Measurements from ENCODE around the gene SMTNL1. TPM values are rescaled to one million over a fixed set of nuclear protein-coding genes. Genes with fewer than 3 reads are reported as not detected.

SMTNL1 gene
- total and polyA plus RNA-seq, 2 experiments from 2014 or later = 0.89 TPM; not detected in 1

DNA sequence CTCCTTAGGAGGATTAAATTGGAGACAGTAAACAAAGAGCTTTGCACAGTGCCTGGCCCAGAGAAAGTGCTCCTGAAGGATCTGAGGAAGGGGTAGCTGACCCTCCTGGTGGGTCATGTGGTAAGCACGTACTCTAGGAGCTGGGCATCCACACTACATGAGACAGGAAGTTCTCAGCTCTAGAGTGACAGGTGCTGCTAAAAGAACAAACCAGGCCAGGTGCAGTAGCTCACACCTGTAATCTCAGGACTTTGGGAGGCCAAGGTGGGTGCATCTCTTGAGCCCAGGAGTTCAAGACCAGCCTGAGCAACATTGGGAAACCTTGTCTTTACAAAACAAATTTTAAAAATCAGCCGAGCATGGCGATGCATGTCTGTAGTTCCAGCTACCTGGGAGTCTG is 35.0 kb upstream of the SMTNL1 start:
- no peaks in the 10 kb centered on the region for H3K9me3 ChIP-seq (ENCODE audit: low read depth)
- peak overlapping the region; percentile 75 for H3K27ac ChIP-seq
- DNase-seq (ENCODE audit: low read depth in 1 of 2, low spot score in 1 of 2) = no peak
- TF ChIP-seq CTCF (IDR thresholded peaks at IDR 0.05; ENCODE audit: low read depth, low read length) = no peak
- H3K4me1 ChIP-seq (ENCODE audit: low read depth) = peaks cover 18% of the 10 kb centered on the region
- H3K36me3 ChIP-seq = no peaks in the 10 kb centered on the region
- no peak overlapping the region for H3K4me3 ChIP-seq
- H3K27me3 ChIP-seq = no peaks in the 10 kb centered on the region

DNA sequence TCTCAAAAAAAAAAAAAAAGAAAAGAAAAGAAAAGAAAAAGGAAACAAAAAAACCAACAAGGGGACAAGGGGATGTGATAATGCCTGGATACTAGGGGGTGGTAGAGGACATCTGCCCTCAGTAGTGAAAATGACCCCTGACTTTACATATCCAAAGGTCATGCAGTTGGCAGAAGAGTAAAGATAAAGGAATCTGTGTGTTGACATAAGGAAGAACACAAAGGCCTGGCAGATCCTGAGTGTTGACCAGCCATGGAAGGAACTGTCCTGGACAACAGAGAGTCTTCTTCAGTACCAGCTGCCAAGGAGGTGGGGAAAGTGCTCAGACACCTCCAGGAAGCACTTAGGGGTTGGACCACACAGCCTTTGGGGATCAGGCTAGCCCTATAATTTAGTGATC is 34.5 kb upstream of the SMTNL1 start:
- no peak for TF ChIP-seq CTCF (IDR thresholded peaks at IDR 0.05; ENCODE audit: low read depth, low read length)
- DNase-seq (ENCODE audit: low read depth in 1 of 2, low spot score in 1 of 2) = no peak
- no peak overlapping the region for H3K4me3 ChIP-seq
- no peak overlapping the region for H3K27ac ChIP-seq
- H3K36me3 ChIP-seq = no peaks in the 10 kb centered on the region
- peaks cover 18% of the 10 kb centered on the region for H3K4me1 ChIP-seq (ENCODE audit: low read depth)
- H3K9me3 ChIP-seq (ENCODE audit: low read depth) = no peaks in the 10 kb centered on the region
- H3K27me3 ChIP-seq = no peaks in the 10 kb centered on the region

DNA sequence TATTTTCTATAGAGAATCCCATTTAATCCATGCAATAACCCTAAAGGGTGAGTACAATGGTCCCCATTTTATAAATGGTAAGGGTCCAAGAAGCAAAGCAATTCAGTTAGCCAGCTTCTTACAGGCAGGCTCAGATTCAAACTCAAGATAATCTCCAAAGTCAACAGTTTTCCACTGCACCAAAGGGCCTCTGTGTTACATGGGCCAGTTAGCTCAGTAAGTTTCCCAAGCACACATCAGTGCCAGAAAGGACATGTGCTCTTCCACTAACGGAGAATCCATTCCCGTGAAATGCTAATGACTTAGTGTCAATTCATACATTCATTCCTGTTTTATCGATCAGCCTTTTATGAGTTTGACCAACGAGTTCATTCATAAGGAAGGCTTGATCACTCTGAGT is 32.9 kb upstream of the SMTNL1 start:
- TF ChIP-seq CTCF (IDR thresholded peaks at IDR 0.05; ENCODE audit: low read depth, low read length) = no peak
- H3K27ac ChIP-seq = no peak overlapping the region
- H3K4me3 ChIP-seq = no peak overlapping the region
- no peaks in the 10 kb centered on the region for H3K9me3 ChIP-seq (ENCODE audit: low read depth)
- peaks cover 18% of the 10 kb centered on the region for H3K4me1 ChIP-seq (ENCODE audit: low read depth)
- no peak for DNase-seq (ENCODE audit: low read depth in 1 of 2, low spot score in 1 of 2)
- H3K27me3 ChIP-seq = no peaks in the 10 kb centered on the region
- H3K36me3 ChIP-seq = no peaks in the 10 kb centered on the region

GRCh38 chr11:57506522-57506921 is 30.9 kb upstream of the SMTNL1 start:
- Histone ChIP-seq H3K4me1 (ENCODE audit: low read depth) (peaks cover 6% of the 10 kb centered on the region), H3K9me3 (ENCODE audit: low read depth) (no peaks in the 10 kb centered on the region), H3K27me3 (no peaks in the 10 kb centered on the region), H3K4me3 (no peak overlapping the region), H3K36me3 (no peaks in the 10 kb centered on the region), H3K27ac (no peak overlapping the region)
- no peak for TF ChIP-seq CTCF (IDR thresholded peaks at IDR 0.05; ENCODE audit: low read depth, low read length)
- DNase-seq (ENCODE audit: low read depth in 1 of 2, low spot score in 1 of 2) = no peak

GRCh38 chr11:57508341-57509170 is 28.8 kb upstream of the SMTNL1 start:
- Histone ChIP-seq H3K9me3 (ENCODE audit: low read depth) (no peaks in the 10 kb centered on the region), H3K4me1 (ENCODE audit: low read depth) (no peaks in the 10 kb centered on the region), H3K36me3 (no peaks in the 10 kb centered on the region), H3K27ac (no peak overlapping the region), H3K4me3 (no peak overlapping the region), H3K27me3 (no peaks in the 10 kb centered on the region)
- DNase-seq (ENCODE audit: low read depth in 1 of 2, low spot score in 1 of 2) = no peak
- no peak for TF ChIP-seq CTCF (IDR thresholded peaks at IDR 0.05; ENCODE audit: low read depth, low read length)

All from cardiac muscle cell (in vitro differentiated cells and primary cell).